ENCODE data around the gene VAMP2.

Gene VAMP2

GRCh38 chr17:8121407-8121680 is 41.4 kb downstream of the VAMP2 start:
- DNase-seq: no peak

DNA sequence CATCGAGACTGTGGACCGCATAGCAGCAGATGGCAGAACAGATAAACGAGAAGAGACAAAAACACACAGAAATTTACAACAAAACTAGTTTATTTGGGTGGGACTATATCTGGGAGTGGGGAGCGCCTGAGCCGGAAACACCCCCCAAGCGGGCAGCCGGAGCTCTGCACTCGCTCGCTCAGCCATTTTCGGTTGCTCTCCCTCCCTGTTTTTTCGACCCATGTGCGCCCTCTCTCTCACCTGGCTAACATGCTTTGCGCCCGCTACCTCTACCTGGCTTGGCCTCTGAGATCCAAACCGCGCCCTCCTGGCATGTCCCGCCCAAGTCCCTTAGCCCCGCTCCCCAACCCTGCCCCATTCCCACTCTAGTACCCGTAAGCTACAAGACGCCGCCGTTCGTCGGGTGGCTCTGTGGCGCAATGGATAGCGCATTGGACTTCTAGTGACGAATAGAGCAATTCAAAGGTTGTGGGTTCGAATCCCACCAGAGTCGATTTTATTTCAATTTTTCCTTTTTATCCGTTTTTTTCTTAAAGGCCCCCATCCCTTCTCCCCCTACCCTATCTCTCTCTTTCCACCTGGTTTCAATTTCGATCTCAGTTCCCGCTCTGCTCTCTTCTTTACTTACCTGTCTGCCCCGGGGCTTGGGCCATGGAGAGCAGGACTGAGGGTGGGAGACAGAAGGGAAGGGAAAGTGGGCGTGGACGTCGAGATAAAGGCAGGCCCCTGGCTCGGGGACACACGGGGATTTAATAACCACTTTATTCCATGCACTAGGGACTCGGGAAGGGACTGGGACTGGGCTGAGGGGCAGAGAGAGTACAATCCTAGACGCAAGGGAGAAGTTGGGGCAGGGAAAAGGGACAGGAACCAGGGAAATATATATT is 42.0 kb downstream of the VAMP2 start:
- DNase-seq: peak; percentile 68

GRCh38 chr17:8119581-8120519 is 42.9 kb downstream of the VAMP2 start:
- peak; percentile 97 for DNase-seq

GRCh38 chr17:8118769-8119580 is 43.8 kb downstream of the VAMP2 start:
- DNase-seq: peak; percentile 96

GRCh38 chr17:8117980-8118768 is 44.6 kb downstream of the VAMP2 start, which contains the start of gene ALOXE3:
TSS of gene ALOXE3 (minus strand) at chr17:8118514. CDS start at chr17:8117990, 524 bp downstream.
- DNase-seq: no peak

GRCh38 chr17:8117367-8117979 is 45.3 kb downstream of the VAMP2 start:
- DNase-seq: no peak

- DNase-seq: no peak
Observed at GRCh38 chr17:8116776-8117175, 46.0 kb downstream of the VAMP2 start.

- no peak for DNase-seq
Observed at GRCh38 chr17:8110907-8111306, 51.8 kb downstream of the VAMP2 start.

DNA sequence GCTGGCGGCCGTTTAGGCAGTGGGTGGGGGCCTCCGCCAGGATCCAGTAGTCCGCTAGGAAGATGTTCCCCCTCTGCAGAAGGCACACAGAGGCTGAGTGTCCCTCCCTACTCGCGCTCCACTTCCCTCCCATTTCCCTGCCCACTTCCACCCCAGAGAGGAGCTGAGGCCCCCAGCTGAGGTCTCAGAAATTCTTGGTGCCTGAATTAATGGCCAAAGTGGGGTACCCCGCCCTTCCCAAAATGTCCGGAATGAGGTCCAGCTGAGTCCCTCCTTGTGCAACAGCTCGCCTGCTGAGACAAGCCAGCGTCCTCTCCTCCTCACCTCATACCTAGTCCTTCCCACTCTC is 52.3 kb downstream of the VAMP2 start:
- no peak for DNase-seq

GRCh38 chr17:8109661-8110455 is 52.9 kb downstream of the VAMP2 start:
- DNase-seq: peak; percentile 39

Data from NCI-H510A treated with DMSO at 0.1 percent for 48 hours (cell line).